Measurements from ENCODE around the gene LRRFIP2. TPM values are rescaled to one million over a fixed set of nuclear protein-coding genes. Genes with fewer than 3 reads are reported as not detected.

The LRRFIP2 gene
- total and polyA plus RNA-seq, 2 of the 8 experiments (the other 6 are each of a cell fraction or from before 2014, with no cell fraction given) = 8.8 to 25.6 TPM

DNA sequence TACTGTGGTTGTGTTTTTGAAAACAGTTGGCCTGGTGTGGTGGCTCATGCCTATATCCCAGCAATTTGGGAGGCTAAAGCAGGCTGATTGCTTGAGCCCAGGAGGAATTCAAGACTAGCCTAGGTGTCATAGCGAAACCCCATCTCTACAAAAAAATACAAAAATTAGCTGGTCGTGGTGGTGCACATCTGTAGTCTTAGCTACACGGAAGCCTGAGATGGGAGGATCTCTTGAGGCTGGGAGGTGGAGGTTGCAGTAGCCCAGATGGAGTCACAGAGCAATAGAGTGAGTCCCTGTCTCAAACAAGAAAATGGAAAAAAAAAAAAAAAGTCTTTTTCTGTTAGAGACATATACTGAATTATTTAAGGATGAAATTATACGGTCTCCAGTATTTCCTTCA lies 14.7 kb upstream of the LRRFIP2 start:
- Histone ChIP-seq H3K4me3 (ENCODE audit: extremely low read depth in 1 of 4, insufficient read depth in 2 of 4, low read depth in 3 of 4, low read length in 4 of 4) (no peak overlapping the region), H4K91ac (replicated peaks; ENCODE audit: insufficient read length, low read length) (no peak overlapping the region), H2AK5ac (ENCODE audit: low read depth, low read length) (no peak overlapping the region), H4K20me1 (replicated peaks in 1 of 2; ENCODE audit: control insufficient read depth in 1 of 2, insufficient read depth in 2 of 2, low read length in 2 of 2) (no peaks in the 10 kb centered on the region), H3K27ac (ENCODE audit: low read depth, low read length) (no peak overlapping the region), H3K18ac (ENCODE audit: extremely low read depth, low read length) (no peak overlapping the region), H2BK20ac (ENCODE audit: low read length) (no peak overlapping the region), H2BK5ac (ENCODE audit: low read depth, low read length) (no peak overlapping the region), H3K4me2 (ENCODE audit: insufficient read depth in 1 of 2, low read depth in 2 of 2, low read length in 2 of 2) (no peak overlapping the region), H3K56ac (replicated peaks; ENCODE audit: insufficient read length, low read depth, low read length) (no peak overlapping the region), H3K36me3 (ENCODE audit: control insufficient read depth in 2 of 4, insufficient read depth in 4 of 4, low read length in 3 of 4) (no peaks in the 10 kb centered on the region), H3K9me3 (ENCODE audit: insufficient read depth in 2 of 2, low read depth in 1 of 2, low read length in 1 of 2) (no peaks in the 10 kb centered on the region), H2BK120ac (replicated peaks; ENCODE audit: low read depth, low read length) (no peak overlapping the region), H3K27me3 (replicated peaks in 1 of 4; ENCODE audit: control insufficient read depth in 3 of 4, extremely low read depth in 1 of 4, insufficient read depth in 3 of 4, low read length in 3 of 4) (no peaks in the 10 kb centered on the region), H2AFZ (ENCODE audit: low read length) (no peak overlapping the region), H4K5ac (ENCODE audit: insufficient read length, low read depth, low read length) (no peak overlapping the region), H3K79me2 (ENCODE audit: control insufficient read depth in 1 of 2, insufficient read depth in 2 of 2, low read length in 2 of 2) (no peaks in the 10 kb centered on the region), H3K9ac (replicated peaks in 1 of 4; ENCODE audit: extremely low read depth in 1 of 4, low read depth in 3 of 4, low read length in 3 of 4) (no peak overlapping the region), H4K8ac (ENCODE audit: extremely low read depth, insufficient read depth, low read length) (no peak overlapping the region), H3K23me2 (ENCODE audit: low read depth, low read length) (no peaks in the 10 kb centered on the region), H2BK12ac (ENCODE audit: low read depth, low read length) (no peak overlapping the region), H3K14ac (ENCODE audit: insufficient read length) (no peak overlapping the region), H3K23ac (ENCODE audit: insufficient read length) (no peak overlapping the region), H2BK15ac (ENCODE audit: low read length) (no peak overlapping the region), H3K79me1 (ENCODE audit: low read depth, low read length) (no peaks in the 10 kb centered on the region), H3K4me1 (replicated peaks in 1 of 4; ENCODE audit: control insufficient read depth in 3 of 4, insufficient read depth in 4 of 4, low read length in 3 of 4) (no peaks in the 10 kb centered on the region), H3K4ac (replicated peaks; ENCODE audit: insufficient read length, low read depth, low read length) (no peak overlapping the region)
- WGBS, 2 experiments (ENCODE audit: extremely low coverage in 1 of 2, insufficient coverage in 1 of 2, insufficient read length in 1 of 2, insufficient replicate concordance in 2 of 2, low coverage in 1 of 2, low lambda C conversion rate in 2 of 2, missing lambda C conversion rate in 1 of 2) = 100% methylated on average over 4 of the region's 4 CpGs; no CpG with 5 or more reads in 1 of the 2 experiments
- FAIRE-seq (no peak), DNase-seq (ENCODE audit: low read depth in 1 of 2, low spot score in 2 of 2) (no peak)
- CTCF ChIA-PET (ENCODE audit: partially characterized antibody) = no interaction called here
- POLR2A ChIA-PET (ENCODE audit: partially characterized antibody) = no interaction called here
- no peak for TF ChIP-seq BRCA1 (IDR thresholded peaks at IDR 0.05; ENCODE audit: low read depth, low read length)
- no peak for TF ChIP-seq POU5F1 (IDR thresholded peaks at IDR 0.05; ENCODE audit: low read depth, low read length)
- TF ChIP-seq, protein P1, sequence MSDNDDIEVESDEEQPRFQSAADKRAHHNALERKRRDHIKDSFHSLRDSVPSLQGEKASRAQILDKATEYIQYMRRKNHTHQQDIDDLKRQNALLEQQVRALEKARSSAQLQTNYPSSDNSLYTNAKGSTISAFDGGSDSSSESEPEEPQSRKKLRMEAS (IDR thresholded peaks at IDR 0.05) = no peak
